Keratinocyte (primary cell): ENCODE results near the gene INPP5A. TPM values are rescaled to one million over a fixed set of nuclear protein-coding genes. Genes with fewer than 3 reads are reported as not detected.
A peak's percentile ranks its signal among the peaks of the same experiment; 100 is the strongest.
"Not testable (repeated sequence)": the region's sequence is repeated elsewhere in the genome, so short reads cannot be mapped to it uniquely, and the experiment has no call there.

Source experiments
- DNase-seq: peaks from one replicate; pipeline ENCODE4 v3.0.0-alpha.2; 2011; ENCODE audit warnings: low read depth, missing footprints, low spot score
- FAIRE-seq: peaks from 2 replicates; lab custom pipeline; 2011; peaks lifted over from hg19 to GRCh38; lab: Jason Lieb, UNC
- H2AFZ ChIP-seq: 2 replicates; pipeline ENCODE4 v1.6.0; 2012; ENCODE audit warnings: low read length, control low read depth, inconsistent platforms; ENCODE audit not compliant: control insufficient read depth
- H3K27ac ChIP-seq: 2 replicates; pipeline ENCODE4 v1.5.1; 2011; ENCODE audit warnings: low read length; ENCODE audit not compliant: control insufficient read depth, insufficient read depth
- H3K27me3 ChIP-seq: 3 replicates; pipeline ENCODE4 v1.6.0; 2011; ENCODE audit warnings: low read length; ENCODE audit not compliant: control insufficient read depth, insufficient read depth; ENCODE audit errors: extremely low read depth
- H3K36me3 ChIP-seq, 2 experiments: 2 replicates in 1 of 2; 3 replicates in 1 of 2; pipeline ENCODE4 v1.5.1; 2011; ENCODE audit warnings: low read length in 2 of 2, mild to moderate bottlenecking in 1 of 2; ENCODE audit not compliant: control insufficient read depth in 2 of 2, insufficient read depth in 2 of 2; ENCODE audit errors: extremely low read depth in 1 of 2
- H3K4me1 ChIP-seq: 3 replicates; pipeline ENCODE4 v1.5.1; 2011; ENCODE audit warnings: low read length; ENCODE audit not compliant: control insufficient read depth, insufficient read depth; ENCODE audit errors: extremely low read depth
- H3K4me2 ChIP-seq: 3 replicates; pipeline ENCODE4 v1.6.0; 2011; ENCODE audit warnings: low read depth, low read length; ENCODE audit not compliant: control insufficient read depth, insufficient read depth; ENCODE audit errors: extremely low read depth
- H3K4me3 ChIP-seq, 3 experiments: fragments of 200-600 bp in 1 of 3; sonication (generic) in 1 of 3; 2 replicates in 2 of 3; 3 replicates in 1 of 3; pipeline ENCODE4 v1.5.1; 2011 to 2016; ENCODE audit warnings: low read length in 3 of 3, mild to moderate bottlenecking in 3 of 3, control low read depth in 2 of 3, inconsistent platforms in 1 of 3, low read depth in 1 of 3, mixed read lengths in 1 of 3, mixed run types in 1 of 3, moderate library complexity in 1 of 3; ENCODE audit not compliant: control insufficient read depth in 2 of 3, insufficient read depth in 2 of 3; ENCODE audit errors: extremely low read depth in 1 of 3
- H3K79me2 ChIP-seq: 2 replicates; pipeline ENCODE4 v1.6.0; 2012; ENCODE audit warnings: low read length; ENCODE audit not compliant: control insufficient read depth, insufficient read depth
- H3K9ac ChIP-seq: 3 replicates; pipeline ENCODE4 v1.6.0; 2011; ENCODE audit warnings: low read length; ENCODE audit not compliant: control insufficient read depth, insufficient read depth; ENCODE audit errors: extremely low read depth
- H3K9me1 ChIP-seq: 3 replicates; pipeline ENCODE4 v1.6.0; 2011; ENCODE audit warnings: low read length; ENCODE audit not compliant: control insufficient read depth, insufficient read depth; ENCODE audit errors: extremely low read depth
- H3K9me3 ChIP-seq: 2 replicates; pipeline ENCODE4 v1.5.1; 2012; ENCODE audit warnings: low read depth, low read length; ENCODE audit not compliant: control insufficient read depth
- H4K20me1 ChIP-seq: 3 replicates; pipeline ENCODE4 v1.6.0; 2011; ENCODE audit warnings: low read length; ENCODE audit not compliant: control insufficient read depth, insufficient read depth; ENCODE audit errors: extremely low read depth
- EZH2 ChIP-seq: IDR thresholded peaks from one replicate; pipeline ENCODE4 v1.6.1; 2012; ENCODE audit warnings: inconsistent platforms, mild to moderate bottlenecking, low read length, moderate library complexity
- dilution Hi-C: fragments of 300-500 bp; cut with MboI; formaldehyde crosslinking; loops from one replicate; pipeline ENCODE4 v1.7.0; 2020; ENCODE audit warnings: low sequenced_read_pairs; ENCODE audit not compliant: extremely low pct_ligation_motif_present
- polyA plus RNA-seq, 5 experiments: library from polyadenylated mRNA; depleted of rRNA in 3 of 5; stranded (reverse) in 3 of 5; stranded (forward) in 1 of 5; unstranded in 1 of 5; fragments of >200 nt; gene quantifications; 1 replicate in 1 of 5; 2 replicates in 3 of 5; 3 replicates in 1 of 5; pipeline versions ENCODE4 v1.2.1 to v1.2.3, GENCODE V29; 2011 to 2012; ENCODE audit warnings: missing spikeins in 2 of 5, low read depth in 1 of 5, low replicate concordance in 1 of 5
- TF ChIP-seq, protein P1 (sequence below), 3 experiments: IDR thresholded peaks in 1 of 3; conservative IDR thresholded peaks in 1 of 3; optimal IDR thresholded peaks in 1 of 3; 2 replicates in 2 of 3; 3 replicates in 1 of 3; pipeline versions ENCODE3 to v1.5.1; 2011; ENCODE audit warnings: low read length in 3 of 3, mild to moderate bottlenecking in 3 of 3, moderate library complexity in 2 of 3, control low read depth in 1 of 3, inconsistent platforms in 1 of 3; ENCODE audit not compliant: insufficient read depth in 2 of 3; ENCODE audit errors: extremely low read depth in 1 of 3

The INPP5A gene
- polyA plus RNA-seq, 1 donor (not counting 4 experiments of a cell fraction or from before 2014, with no cell fraction given), result 11.2 TPM

DNA sequence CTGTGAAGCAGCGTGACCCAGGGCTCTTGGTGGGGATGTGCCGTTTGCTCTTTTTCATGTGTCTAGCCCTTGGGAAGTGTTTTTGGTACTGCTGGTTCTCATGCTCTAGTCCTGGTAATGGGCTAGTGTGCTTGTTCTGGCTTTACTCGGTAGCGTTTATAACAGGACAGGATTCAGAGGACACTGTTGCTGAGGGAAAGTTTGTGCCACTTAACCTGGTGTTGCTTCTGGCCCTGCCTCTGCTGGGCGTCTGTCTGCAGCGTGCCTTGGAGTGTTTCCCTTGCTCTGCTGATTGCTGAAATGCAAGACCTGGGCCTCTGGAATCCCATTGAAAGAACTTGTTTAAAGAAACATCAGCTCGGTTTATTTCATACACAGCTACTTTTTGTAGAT is 35.0 kb downstream of the INPP5A start:
- Histone ChIP-seq H3K4me1 (peaks cover 25% of the 10 kb centered on the region), H3K4me2 (peak overlapping the region; percentile 94), H3K9ac (no peak overlapping the region), H3K27ac (no peak overlapping the region), H3K4me3 (no peak overlapping the region), H3K9me1 (no peaks in the 10 kb centered on the region), H2AFZ (no peak overlapping the region), H3K27me3 (no peaks in the 10 kb centered on the region), H3K9me3 (no peaks in the 10 kb centered on the region), H3K36me3 (no peaks in the 10 kb centered on the region), H4K20me1 (peaks cover 6% of the 10 kb centered on the region), H3K79me2 (peaks cover 5% of the 10 kb centered on the region)
- FAIRE-seq (peak; percentile 36), DNase-seq (no peak)
- dilution Hi-C loops, result no loop called here
- TF ChIP-seq EZH2, result no peak
- TF ChIP-seq, protein P1, sequence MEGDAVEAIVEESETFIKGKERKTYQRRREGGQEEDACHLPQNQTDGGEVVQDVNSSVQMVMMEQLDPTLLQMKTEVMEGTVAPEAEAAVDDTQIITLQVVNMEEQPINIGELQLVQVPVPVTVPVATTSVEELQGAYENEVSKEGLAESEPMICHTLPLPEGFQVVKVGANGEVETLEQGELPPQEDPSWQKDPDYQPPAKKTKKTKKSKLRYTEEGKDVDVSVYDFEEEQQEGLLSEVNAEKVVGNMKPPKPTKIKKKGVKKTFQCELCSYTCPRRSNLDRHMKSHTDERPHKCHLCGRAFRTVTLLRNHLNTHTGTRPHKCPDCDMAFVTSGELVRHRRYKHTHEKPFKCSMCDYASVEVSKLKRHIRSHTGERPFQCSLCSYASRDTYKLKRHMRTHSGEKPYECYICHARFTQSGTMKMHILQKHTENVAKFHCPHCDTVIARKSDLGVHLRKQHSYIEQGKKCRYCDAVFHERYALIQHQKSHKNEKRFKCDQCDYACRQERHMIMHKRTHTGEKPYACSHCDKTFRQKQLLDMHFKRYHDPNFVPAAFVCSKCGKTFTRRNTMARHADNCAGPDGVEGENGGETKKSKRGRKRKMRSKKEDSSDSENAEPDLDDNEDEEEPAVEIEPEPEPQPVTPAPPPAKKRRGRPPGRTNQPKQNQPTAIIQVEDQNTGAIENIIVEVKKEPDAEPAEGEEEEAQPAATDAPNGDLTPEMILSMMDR (optimal IDR thresholded peaks at IDR 0.05 in 1 of 3, IDR thresholded peaks at IDR 0.05 in 1 of 3, conservative IDR thresholded peaks at IDR 0.05 in 1 of 3; ENCODE audit: extremely low read depth in 1 of 3, insufficient read depth in 2 of 3, low read length in 3 of 3), result no peak

DNA sequence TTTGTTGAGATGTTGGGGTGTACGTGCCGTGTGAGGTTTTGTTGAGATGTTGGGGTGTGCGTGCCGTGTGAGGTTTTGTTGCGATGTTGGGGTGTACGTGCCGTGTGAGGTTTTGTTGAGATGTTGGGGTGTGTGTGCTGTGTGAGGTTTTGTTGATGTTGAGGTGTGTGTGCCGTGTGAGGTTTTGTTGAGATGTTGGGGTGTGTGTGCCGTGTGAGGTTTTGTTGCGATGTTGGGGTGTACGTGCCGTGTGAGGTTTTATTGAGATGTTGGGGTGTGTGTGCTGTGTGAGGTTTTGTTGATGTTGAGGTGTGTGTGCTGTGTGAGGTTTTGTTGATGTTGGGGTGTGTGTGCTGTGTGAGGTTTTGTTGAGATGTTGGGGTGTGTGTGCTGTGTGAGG is 35.4 kb downstream of the INPP5A start:
- dilution Hi-C loops, H4K20me1 ChIP-seq, FAIRE-seq, H3K79me2 ChIP-seq, H3K9me3 ChIP-seq, H3K4me3 ChIP-seq, H2AFZ ChIP-seq, DNase-seq, H3K27me3 ChIP-seq, H3K36me3 ChIP-seq, H3K9ac ChIP-seq, H3K9me1 ChIP-seq, H3K27ac ChIP-seq: not testable (repeated sequence)
- peak overlapping the region; percentile 94 for H3K4me2 ChIP-seq
- H3K4me1 ChIP-seq, result peaks cover 25% of the 10 kb centered on the region

DNA sequence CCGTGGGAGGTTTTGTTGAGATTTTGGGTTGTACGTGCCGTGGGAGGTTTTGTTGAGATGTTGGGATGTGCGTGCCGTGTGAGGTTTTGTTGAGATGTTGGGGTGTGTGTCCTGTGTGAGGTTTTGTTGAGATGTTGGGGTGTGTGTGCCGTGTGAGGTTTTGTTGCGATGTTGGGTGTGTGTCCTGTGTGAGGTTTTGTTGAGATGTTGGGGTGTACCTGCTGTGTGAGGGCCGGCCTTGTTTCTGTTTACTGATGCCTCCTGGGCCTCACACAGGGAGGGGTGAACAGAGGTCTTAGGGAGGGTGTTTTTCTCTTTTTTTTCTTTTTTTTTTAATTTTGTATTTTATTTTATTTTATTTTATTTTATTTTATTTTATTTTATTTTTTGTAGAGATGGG is 36.7 kb downstream of the INPP5A start:
- peaks cover 10% of the 10 kb centered on the region for H3K79me2 ChIP-seq

More for the DNA sequence above, 36.7 kb downstream of the INPP5A start:
- no peak overlapping the region for H2AFZ ChIP-seq
- H3K9me3 ChIP-seq, result no peaks in the 10 kb centered on the region
- FAIRE-seq (no peak), DNase-seq (no peak)
- H3K9ac ChIP-seq, result no peak overlapping the region
- no peak overlapping the region for H3K4me2 ChIP-seq
- H3K36me3 ChIP-seq, result no peaks in the 10 kb centered on the region
- no peak overlapping the region for H3K27ac ChIP-seq
- H3K9me1 ChIP-seq, result no peaks in the 10 kb centered on the region
- no peak for TF ChIP-seq EZH2
- dilution Hi-C loops, result no loop called here
- H3K4me1 ChIP-seq, result peaks cover 25% of the 10 kb centered on the region
- peaks cover 6% of the 10 kb centered on the region for H4K20me1 ChIP-seq
- H3K4me3 ChIP-seq, result no peak overlapping the region
- H3K27me3 ChIP-seq, result no peaks in the 10 kb centered on the region
